ENCODE measurements around the gene UBAC2. TPM values are rescaled to one million over a fixed set of nuclear protein-coding genes. Genes with fewer than 3 reads are reported as not detected.

UBAC2 gene
- total and polyA plus RNA-seq, 4 donors: 32.9 to 42.3 (median 35.3) TPM

DNA sequence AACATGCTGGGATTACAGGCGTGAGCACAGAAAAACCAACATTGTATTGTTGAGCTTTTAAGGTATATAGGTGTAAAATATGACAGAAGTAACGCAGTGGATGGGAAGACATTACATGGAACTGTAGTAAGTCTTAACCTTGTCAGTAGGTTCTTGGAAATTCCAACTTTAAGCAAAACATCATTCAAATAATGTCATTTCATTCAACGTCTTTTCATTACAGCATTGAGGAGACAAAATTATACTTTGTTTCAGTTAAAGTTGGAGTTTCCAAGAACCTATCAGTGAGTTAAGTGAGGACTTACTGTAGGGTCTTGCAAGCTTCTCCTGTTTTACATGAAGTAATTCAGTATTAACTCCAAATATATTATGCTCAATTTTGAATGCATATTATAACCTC lies 133.6 kb downstream of the UBAC2 start:
- no peak overlapping the region for H3K4me3 ChIP-seq (ENCODE audit: low read depth in 1 of 3, low read length in 3 of 3)
- no peaks in the 10 kb centered on the region for H3K27me3 ChIP-seq (ENCODE audit: control insufficient read depth in 4 of 4, insufficient read depth in 4 of 4, low read length in 3 of 4)
- no peak overlapping the region for H3K9ac ChIP-seq (ENCODE audit: low read depth in 1 of 2, low read length in 2 of 2)
- no peaks in the 10 kb centered on the region for H3K9me3 ChIP-seq (ENCODE audit: control insufficient read depth in 4 of 4, low read length in 3 of 4)
- TF ChIP-seq TAF1 (conservative IDR thresholded peaks at IDR 0.05): no peak
- TF ChIP-seq NR2F2 (IDR thresholded peaks at IDR 0.05): no peak
- TF ChIP-seq YY1 (IDR thresholded peaks at IDR 0.05): no peak
- TF ChIP-seq, protein P1, sequence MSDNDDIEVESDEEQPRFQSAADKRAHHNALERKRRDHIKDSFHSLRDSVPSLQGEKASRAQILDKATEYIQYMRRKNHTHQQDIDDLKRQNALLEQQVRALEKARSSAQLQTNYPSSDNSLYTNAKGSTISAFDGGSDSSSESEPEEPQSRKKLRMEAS (IDR thresholded peaks at IDR 0.05): no peak
- no peak for TF ChIP-seq RAD21 (IDR thresholded peaks at IDR 0.05)
- TF ChIP-seq HNF4G (IDR thresholded peaks at IDR 0.05): no peak
- 94% methylated on average over 3 of the region's 3 CpGs for WGBS
- H3K4me1 ChIP-seq (ENCODE audit: control insufficient read depth in 4 of 4, insufficient read depth in 4 of 4, low read length in 3 of 4): peaks cover 0 to 2% (median 0%) of the 10 kb centered on the region in 4 donors
- DNase-seq (ENCODE audit: low spot score): no peak
- peaks cover 0 to 6% (median 0%) of the 10 kb centered on the region in 4 donors for H3K36me3 ChIP-seq (ENCODE audit: control insufficient read depth in 4 of 4, insufficient read depth in 3 of 4, low read depth in 1 of 4, low read length in 3 of 4)
- H3K27ac ChIP-seq (ENCODE audit: low read depth in 1 of 2, low read length in 2 of 2): no peak overlapping the region

GRCh38 chr13:99335087-99335486 lies 134.4 kb downstream of the UBAC2 start:
- WGBS: 95% methylated on average over 2 of the region's 2 CpGs
- H3K36me3 ChIP-seq (ENCODE audit: control insufficient read depth in 4 of 4, insufficient read depth in 3 of 4, low read depth in 1 of 4, low read length in 3 of 4): peaks cover 0 to 2% (median 0%) of the 10 kb centered on the region in 4 donors
- H3K4me1 ChIP-seq (ENCODE audit: control insufficient read depth in 4 of 4, insufficient read depth in 4 of 4, low read length in 3 of 4): peaks cover 0 to 7% (median 1%) of the 10 kb centered on the region in 4 donors
- H3K27me3 ChIP-seq (ENCODE audit: control insufficient read depth in 4 of 4, insufficient read depth in 4 of 4, low read length in 3 of 4): no peaks in the 10 kb centered on the region
- no peak overlapping the region for H3K27ac ChIP-seq (ENCODE audit: low read depth in 1 of 2, low read length in 2 of 2)
- H3K9me3 ChIP-seq (ENCODE audit: control insufficient read depth in 4 of 4, low read length in 3 of 4): no peaks in the 10 kb centered on the region
- no peak for DNase-seq (ENCODE audit: low spot score)
- H3K4me3 ChIP-seq (ENCODE audit: low read depth in 1 of 3, low read length in 3 of 3): no peak overlapping the region
- TF ChIP-seq HNF4G (IDR thresholded peaks at IDR 0.05) (no peak), NR2F2 (IDR thresholded peaks at IDR 0.05) (no peak), EGR1 (IDR thresholded peaks at IDR 0.05; ENCODE audit: low read depth in 2 of 2) (no peak)
- no peak overlapping the region for H3K9ac ChIP-seq (ENCODE audit: low read depth in 1 of 2, low read length in 2 of 2)

DNA sequence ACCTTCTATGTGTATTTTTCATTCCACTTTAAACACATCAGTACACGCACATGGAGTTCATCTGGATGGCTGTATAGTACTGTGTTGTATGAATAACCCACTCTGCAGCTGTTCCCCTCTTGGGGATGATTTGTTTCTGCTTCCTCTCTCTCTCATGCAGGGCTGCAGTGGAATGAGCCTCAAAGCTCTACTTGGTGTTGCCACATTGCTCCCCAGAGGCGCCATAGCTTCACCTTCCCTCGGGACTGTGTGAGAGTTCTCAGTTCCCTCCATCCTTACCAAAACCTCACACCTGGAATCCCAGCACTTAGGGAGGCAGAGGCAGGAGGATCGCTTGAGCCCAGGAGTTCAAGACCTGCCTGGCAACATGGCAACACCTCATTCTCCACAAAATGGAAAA lies 134.9 kb downstream of the UBAC2 start:
- no peak for DNase-seq (ENCODE audit: low spot score)
- Histone ChIP-seq H3K4me1 (ENCODE audit: control insufficient read depth in 4 of 4, insufficient read depth in 4 of 4, low read length in 3 of 4) (peaks cover 0 to 7% (median 1%) of the 10 kb centered on the region in 4 donors), H3K27ac (ENCODE audit: low read depth in 1 of 2, low read length in 2 of 2) (no peak overlapping the region), H3K9ac (ENCODE audit: low read depth in 1 of 2, low read length in 2 of 2) (no peak overlapping the region), H3K27me3 (ENCODE audit: control insufficient read depth in 4 of 4, insufficient read depth in 4 of 4, low read length in 3 of 4) (no peaks in the 10 kb centered on the region), H3K36me3 (ENCODE audit: control insufficient read depth in 4 of 4, insufficient read depth in 3 of 4, low read depth in 1 of 4, low read length in 3 of 4) (peaks cover 0 to 5% (median 1%) of the 10 kb centered on the region in 4 donors), H3K4me3 (ENCODE audit: low read depth in 1 of 3, low read length in 3 of 3) (no peak overlapping the region), H3K9me3 (ENCODE audit: control insufficient read depth in 4 of 4, low read length in 3 of 4) (no peaks in the 10 kb centered on the region)
- TF ChIP-seq RXRA (IDR thresholded peaks at IDR 0.05) (no peak), EGR1 (IDR thresholded peaks at IDR 0.05; ENCODE audit: low read depth in 2 of 2) (no peak), HNF4G (IDR thresholded peaks at IDR 0.05) (no peak), GABPA (IDR thresholded peaks at IDR 0.05 in 1 of 2, conservative IDR thresholded peaks at IDR 0.05 in 1 of 2) (no peak), JUND (IDR thresholded peaks at IDR 0.05) (no peak), FOXA1 (IDR thresholded peaks at IDR 0.05) (no peak), FOXA2 (IDR thresholded peaks at IDR 0.05) (no peak), NR2F2 (IDR thresholded peaks at IDR 0.05) (no peak), HNF4A (conservative IDR thresholded peaks at IDR 0.05) (no peak), ZBTB33 (IDR thresholded peaks at IDR 0.05) (no peak), REST (IDR thresholded peaks at IDR 0.05) (no peak), CTCF (IDR thresholded peaks at IDR 0.05; ENCODE audit: low read depth, low read length, missing input control) (no peak)
- TF ChIP-seq, protein P2, sequence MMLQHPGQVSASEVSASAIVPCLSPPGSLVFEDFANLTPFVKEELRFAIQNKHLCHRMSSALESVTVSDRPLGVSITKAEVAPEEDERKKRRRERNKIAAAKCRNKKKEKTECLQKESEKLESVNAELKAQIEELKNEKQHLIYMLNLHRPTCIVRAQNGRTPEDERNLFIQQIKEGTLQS (IDR thresholded peaks at IDR 0.05): no peak
- TF ChIP-seq, protein P1 (IDR thresholded peaks at IDR 0.05): no peak
- 89% methylated on average over 4 of the region's 4 CpGs for WGBS
